ENCODE measurements around the gene INKA1.

The INKA1 gene

DNA sequence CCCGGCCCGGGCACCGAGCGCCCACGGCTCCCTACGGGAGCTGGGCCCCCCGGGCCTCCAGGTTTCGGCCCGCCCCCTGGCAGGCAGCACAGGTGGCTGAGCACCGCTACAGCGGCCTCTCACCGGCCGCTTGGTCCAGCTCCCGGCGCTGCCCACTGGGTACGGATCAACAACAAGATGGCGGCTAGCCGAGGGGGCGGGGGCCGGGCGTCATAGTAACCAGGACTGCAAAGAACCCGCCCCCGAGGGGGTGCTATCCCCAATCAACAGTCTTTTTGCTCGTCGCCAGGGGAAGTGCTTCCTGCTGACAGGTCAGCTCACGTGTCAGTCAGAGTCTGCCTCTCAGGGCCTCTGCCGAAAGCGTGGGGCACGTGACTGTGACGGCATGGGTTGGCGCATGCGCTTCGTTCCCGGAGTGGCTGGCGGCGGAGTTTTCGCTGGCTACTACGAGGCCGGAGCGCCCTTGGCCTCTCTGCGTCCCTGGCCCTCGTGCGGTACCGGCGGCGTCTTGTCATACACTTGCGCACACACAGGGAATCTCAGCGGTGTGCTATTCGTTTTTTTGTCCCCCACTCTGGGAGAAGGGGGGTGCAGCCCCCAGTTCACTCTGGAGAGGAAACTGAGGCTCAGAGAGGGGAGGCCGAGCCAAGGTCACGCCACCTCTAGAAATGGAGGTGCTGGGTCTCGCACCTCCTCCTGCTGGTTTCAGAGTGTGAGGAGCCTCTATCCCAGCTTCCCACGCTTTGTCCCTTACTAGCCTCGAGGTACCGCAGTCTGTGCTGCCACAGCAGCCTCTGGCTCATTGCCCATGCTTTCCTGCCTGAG lies 16.5 kb upstream of the INKA1 start, which contains the start of gene IP6K1:
IP6K1 (minus strand) TSS at position 186 of the 825 bp plus-strand sequence. CDS start 38,502 bp downstream, outside the sequence.
- peak; percentile 99 for DNase-seq (ENCODE audit: low spot score)

DNA sequence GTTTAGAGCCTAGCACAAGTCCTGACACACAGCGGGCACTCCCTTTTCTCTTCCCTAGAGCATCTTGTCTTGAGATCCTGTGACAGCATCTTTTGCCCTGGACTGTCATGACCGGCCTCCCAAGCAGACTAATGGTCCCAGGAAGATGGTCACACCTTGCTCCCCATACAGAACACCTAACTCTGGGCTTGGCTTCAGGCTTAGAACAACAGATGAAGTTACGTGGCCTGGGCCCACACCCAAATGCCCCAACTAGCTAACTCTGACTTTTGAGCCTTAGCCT lies 15.9 kb upstream of the INKA1 start:
- no peak for DNase-seq (ENCODE audit: low spot score)

DNA sequence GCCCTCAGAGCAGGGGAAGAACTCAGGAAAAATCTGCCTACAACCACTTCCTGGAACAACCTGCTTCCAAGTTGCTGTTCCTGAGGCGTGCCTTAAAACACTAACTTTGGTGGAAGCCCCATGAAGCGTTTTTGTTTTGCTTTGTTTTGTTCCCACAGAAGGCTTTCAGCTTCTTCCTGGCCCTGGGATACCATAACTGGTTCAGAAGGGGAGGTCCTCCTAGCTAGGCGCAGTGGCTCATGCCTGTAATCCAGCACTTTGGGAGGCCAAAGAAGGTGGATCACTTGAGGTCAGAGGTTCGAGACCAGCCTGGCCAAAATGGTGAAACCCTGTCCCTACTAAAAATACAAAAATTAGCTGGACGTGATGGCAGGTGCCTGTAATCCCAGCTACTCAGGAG lies 15.5 kb upstream of the INKA1 start:
- no peak for DNase-seq (ENCODE audit: low spot score)

DNA sequence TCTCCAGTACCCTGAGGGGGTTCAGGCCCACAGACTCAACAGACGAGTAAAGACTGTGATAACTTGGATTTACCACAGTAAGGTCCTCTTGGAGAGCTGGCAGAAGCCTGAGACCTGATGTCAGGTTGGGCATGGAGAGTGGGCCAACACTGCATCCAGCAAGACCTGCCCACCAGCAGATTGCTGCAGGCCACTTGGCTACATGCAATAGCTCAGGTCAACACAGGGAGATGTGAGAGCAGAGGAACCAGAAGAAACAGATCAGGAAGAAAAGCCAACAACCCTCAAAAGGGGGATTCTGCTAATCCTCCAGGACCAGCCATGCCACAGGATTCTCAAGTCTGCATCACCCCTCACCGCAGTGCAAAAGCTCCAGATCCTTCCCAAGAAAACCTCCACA lies 15.0 kb upstream of the INKA1 start:
- no peak for DNase-seq (ENCODE audit: low spot score)

DNA sequence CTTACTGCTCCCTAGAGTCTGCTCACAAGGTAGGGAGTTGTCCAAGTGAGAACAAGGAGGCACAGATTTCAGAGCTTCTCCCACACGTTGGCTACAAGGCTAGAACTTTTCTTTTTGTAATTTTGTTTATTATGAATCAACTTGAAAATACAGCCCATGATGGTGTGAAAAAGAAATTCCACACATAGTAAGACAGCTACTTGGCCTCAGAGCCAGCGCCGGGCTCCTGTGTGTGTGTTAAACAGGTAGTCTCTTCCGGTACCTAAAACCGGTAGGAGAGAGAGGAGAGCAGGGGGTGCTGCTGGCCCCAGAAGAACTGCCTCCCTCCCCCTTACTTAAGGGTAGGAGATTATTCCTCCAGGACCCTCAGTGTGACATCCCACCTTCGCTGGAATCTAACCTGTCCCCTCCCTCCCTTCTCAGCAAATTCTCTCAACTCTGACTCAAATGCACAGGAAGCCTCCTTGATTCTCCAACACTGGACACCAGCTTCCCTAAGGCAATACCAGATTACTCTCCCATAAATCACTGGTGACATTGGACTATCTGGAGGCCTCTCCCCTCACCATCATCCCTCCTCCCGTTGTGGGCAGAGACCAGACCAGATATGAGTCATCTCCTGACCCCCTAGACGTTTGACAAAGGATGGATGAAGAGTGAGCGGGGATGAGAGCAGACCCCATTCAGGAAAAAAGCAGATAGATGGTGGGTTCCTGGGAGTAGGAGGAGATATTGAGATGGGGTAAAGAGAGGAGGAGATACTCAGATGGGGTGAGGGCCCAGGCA lies 12.2 kb upstream of the INKA1 start:
- DNase-seq (ENCODE audit: low spot score) = no peak

DNA sequence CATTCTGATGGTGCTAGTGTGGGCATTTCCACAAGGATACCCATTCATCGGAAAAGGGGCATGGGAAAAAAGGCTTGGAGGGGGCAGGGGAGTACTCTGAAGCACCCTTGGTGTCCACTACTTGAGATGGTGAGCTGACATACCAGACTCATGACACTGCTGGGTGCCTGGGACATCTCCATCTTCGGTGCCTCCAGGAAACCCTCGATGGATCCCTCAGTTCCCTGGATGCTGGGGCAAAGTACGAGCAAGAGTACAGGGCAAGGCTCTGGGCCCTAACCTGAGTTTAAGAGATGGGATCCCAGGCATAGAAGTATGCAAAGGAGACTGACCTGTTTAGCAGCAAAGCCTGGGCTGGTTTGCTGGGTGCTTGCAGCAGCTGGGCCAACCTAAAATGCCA lies 11.5 kb upstream of the INKA1 start:
- no peak for DNase-seq (ENCODE audit: low spot score)

DNA sequence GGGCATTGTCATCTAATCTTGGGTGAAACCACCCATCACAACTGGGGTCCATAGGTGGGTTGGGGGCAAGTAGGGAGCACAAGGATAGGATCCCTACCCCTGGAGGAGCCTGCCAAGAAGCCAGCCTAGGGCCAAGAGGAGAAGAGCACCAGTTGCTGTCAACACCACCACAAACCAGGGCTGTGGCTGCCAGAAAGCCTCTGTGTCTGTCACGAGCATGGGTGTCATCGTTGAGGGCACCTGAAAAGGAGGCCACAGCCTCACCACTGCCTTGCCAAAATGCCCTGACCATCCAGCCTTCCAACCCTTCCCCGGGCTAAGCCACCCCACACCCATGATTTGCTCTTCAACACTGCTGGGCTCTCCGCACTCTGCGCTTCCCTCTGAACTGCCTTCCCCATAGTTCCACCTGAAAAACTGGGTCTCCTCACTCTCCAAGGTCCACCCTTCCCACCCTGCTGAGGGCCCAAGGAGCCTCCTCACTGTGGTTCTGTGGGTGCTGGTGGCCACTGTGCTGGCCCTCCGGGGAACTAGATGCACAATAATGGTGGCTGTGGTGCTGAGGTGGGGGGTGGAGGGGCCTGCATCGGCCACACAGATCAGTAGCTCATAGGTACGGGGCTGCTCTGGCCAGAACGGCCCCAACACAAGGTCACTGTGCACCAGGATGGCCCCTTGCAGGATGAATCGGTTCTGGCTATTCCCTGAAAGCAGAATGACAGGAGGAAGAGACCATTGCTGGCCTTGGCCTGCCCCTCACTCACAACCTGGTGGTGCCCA lies 10.5 kb upstream of the INKA1 start:
- DNase-seq (ENCODE audit: low spot score) = no peak

DNA sequence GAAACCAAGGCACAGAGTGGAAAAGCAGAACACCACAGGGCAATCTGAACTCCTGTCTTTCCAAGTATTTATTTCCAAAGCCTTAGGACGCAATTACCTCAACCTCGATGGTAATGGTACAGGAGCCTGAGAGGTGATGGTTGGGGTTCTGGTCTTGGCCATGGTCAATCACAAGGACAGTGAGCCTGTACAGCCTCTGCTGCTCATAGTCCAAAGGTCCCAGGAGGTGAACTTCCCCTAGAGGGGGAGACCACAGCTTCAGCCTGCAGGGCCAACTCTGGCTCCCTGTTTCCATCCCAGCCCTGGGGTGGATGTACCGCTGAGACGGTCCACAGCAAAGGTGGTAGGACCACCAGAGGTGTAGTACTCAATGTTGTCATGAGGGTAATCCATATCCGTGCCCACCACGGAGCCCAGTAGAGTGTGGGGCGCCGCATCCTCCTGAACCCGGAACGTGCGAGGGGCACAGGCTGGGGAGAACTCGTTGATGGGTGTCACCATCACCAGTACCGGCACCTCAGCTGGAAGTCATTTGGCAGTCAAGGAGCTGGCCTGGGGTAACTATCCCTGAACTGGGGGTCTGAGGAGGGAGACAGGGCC lies 9.5 kb upstream of the INKA1 start:
- DNase-seq (ENCODE audit: low spot score) = no peak

DNA sequence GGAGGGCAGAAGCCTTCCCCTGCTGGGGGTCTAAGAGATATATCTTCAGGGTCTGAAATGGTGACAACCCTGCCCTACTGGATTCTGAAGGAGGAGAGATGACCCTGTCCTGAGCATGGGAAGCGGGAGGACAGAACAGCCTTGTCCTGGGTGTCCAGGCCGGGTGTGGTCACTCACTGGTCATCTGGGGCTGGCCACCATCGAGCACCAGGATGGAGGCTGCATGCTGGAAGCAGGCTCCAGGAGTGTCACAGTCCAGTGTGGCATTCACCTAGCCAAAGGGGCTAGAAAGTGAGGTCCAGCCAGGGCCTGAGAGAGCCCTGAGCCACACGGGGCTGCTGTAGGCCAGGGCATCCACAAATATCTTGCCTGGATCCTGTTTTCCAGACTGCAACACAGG lies 8.6 kb upstream of the INKA1 start:
- no peak for DNase-seq (ENCODE audit: low spot score)

DNA sequence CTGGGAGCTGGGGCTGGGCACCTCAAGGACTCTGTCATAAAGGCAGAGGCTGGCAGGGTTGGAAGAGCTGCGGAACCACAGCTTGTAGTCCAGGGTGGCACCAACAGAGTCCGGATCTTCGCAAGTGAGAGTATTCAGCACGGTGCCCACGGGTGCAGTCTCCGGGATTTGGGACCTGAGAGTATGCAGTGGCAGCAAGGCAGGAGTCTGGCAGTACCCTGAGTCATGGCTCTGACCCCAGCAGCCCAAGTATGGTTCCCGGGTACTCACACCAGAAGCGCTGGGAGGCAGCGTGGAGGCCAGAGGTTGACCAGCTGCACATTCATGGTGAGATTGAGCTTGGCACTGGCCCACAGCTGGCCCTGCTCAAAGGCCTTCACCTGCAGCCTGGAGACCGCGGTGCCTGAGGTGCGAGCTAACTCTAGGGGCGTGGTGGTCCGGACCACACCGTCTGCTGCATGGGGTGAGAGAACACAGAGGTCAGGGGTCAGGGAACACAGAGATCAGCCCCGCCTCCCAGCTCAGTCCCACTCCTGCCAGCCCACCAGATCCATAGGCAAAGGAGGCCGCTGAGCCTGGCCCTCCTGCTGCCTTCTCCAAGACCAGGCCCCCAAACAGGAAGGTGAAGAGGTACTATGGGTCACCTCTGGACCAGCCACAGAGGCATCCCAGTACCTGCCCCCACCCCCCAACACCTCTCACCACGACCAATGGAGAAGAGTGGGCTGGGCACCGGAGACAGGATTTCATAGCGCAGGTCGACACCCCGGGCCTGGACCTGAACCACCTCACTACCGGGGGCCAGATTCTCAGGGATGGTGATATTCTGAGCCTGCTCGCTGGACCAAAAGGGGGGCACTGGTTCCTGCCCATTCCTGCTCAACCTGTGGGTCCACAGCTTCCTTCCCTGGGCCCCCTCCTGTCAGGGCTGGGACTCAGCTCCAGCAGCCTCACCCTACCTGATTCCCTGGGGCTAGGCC lies 7.8 kb upstream of the INKA1 start:
- DNase-seq (ENCODE audit: low spot score) = no peak

DNA sequence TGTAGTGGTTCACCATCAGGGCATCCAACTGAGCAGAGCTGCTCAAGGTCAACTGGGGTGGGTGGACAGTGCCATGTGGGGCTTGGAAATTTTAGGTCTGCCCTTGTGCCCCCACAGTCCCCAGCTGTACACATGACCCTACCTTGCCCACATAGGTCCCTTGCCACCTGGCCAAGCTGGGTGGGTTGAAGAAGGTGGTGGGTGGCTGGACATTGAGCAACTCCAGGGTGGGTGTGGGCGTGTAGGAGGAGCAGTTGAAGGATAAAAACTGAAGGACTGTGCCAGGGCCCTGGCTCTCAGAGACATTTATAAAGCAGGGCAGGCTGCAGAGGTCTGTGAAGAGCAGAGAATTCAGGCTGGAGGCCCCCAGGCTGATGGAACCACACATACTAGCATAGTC lies 4.0 kb upstream of the INKA1 start:
- no peak for DNase-seq (ENCODE audit: low spot score)

DNA sequence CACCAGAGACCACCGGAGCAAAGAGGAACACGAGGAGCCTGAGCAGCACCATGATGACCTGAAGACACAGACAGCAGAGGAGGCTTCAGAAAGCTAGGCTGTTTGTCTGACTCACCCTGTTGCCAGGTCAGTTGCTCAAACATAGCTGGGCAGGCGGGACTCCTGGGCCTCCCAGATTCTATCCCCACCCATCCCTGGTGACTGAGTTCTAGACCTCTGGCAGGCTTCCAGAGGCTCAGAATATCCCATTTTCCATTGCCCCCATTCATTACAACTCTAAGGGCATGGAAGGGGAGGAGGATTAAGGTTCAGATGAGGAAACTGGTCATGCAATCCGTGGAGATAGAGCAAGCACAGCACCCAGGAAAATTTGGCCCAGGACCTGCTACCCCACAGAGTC lies 3.3 kb upstream of the INKA1 start, which contains the start of gene CDHR4:
CDHR4 (minus strand) TSS at position 113 of the 400 bp plus-strand sequence; CDS start at position 52, 61 bp downstream.
- peak; percentile 58 for DNase-seq (ENCODE audit: low spot score)

DNA sequence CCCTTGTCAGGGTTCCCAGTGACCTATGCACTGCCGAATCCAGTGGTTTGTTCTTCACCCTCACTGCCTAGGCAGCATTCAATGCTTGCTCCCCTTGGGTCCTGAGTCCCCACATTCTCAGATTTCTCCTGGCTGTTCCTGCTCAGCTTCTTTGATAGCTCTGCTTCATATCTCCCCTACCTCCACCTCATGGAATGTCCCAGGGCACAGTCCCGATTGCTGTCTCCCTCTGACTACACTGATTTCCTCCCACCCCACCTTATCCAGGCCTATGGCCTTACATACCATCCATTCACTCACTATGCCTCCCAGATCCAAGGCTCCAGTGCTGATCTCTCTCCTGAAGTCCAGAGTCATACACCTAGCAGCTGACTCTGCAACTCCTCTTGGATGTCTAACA lies 1.9 kb upstream of the INKA1 start:
- DNase-seq (ENCODE audit: low spot score) = no peak

DNA sequence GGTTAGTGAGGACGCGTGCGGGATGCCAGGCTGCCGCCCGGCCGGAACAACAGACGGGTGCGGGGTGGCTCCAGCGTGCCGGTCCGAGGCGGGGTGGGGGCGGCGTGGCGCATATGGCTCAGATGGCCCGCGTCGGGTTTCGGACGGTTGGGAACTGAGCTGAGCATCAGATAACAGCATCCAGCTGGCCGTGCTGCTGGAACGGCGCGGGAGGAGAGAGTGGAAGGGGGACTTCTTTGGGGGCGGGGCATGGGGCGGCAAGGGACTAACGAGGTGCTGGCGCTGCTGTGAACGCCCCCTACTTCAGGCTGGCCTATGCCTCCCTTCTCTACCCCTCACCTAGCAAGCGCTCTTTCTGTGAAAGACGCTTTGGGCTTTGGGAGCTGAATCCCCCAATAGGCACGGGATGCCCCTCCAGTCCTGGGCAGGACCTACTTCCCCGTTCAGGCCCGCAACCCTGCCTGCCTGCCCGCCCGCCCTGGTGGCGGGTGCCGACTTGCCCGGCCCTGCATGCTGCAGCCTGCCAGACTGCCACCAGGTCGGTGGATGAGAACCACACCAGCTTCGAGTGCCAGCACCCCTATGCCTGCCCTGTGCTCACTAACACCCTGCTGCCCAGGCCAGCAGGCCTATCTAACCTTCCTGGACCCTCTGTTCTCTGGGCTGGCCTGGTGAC lies 542 bp downstream of the INKA1 start:
- no peak for DNase-seq (ENCODE audit: low spot score)

DNA sequence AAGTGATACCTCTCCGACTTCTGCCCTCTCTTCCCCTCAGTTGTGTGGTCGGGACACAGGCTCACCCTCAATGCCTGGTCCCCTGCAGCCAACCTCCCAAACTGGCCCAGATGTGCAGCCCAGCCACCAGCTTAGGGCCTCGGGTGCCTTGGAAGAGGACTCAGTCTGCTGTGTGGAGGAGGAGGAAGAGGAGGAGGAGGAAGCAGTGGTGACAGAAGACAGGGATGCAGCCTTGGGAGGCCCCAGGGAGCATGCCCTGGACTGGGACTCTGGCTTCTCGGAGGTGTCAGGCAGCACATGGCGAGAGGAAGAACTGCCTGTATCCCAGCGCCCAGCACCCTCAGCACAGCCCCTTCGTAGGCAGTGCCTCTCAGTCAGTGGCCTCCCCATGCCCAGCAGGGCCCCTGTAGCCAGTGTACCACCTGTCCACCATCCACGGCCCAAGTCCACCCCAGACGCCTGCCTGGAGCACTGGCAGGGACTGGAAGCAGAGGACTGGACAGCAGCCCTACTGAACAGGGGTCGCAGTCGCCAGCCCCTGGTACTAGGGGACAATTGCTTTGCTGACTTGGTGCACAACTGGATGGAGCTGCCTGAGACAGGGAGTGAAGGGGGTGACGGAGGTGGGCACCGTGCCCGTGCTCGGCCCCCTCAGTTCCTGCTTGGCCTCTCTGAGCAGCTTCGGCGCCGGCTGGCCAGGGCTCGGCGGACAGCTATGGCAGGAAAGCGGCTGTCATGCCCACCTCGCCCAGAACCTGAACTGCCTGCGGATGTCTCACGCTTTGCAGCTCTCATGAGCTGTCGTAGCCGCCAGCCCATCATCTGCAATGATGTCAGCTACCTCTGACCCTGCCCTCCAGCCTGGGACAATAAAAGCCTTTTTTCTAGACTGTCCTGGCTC lies 1.3 kb downstream of the INKA1 start:
- DNase-seq (ENCODE audit: low spot score) = no peak

DNA sequence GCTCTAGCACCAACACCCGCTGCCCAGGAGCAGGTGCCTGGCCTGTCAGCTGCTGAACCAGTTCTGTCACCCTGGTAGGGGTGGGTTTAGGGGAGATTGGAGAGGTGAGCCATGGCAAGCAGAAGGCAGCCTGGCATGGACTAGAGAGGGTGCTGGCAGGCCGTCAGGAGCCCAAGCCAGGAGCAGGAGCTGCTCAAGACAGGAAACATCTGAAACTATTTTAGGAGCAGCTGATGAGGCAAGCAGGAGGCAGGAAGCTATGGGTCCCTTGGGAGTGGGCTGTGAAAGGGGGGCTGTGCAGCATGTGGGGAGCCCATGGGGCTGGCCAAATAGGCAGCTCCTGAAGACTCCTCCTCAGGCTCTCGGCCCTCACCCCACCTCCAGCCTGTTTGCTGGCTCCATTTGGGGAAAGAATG lies 2.3 kb downstream of the INKA1 start:
- no peak for DNase-seq (ENCODE audit: low spot score)

DNA sequence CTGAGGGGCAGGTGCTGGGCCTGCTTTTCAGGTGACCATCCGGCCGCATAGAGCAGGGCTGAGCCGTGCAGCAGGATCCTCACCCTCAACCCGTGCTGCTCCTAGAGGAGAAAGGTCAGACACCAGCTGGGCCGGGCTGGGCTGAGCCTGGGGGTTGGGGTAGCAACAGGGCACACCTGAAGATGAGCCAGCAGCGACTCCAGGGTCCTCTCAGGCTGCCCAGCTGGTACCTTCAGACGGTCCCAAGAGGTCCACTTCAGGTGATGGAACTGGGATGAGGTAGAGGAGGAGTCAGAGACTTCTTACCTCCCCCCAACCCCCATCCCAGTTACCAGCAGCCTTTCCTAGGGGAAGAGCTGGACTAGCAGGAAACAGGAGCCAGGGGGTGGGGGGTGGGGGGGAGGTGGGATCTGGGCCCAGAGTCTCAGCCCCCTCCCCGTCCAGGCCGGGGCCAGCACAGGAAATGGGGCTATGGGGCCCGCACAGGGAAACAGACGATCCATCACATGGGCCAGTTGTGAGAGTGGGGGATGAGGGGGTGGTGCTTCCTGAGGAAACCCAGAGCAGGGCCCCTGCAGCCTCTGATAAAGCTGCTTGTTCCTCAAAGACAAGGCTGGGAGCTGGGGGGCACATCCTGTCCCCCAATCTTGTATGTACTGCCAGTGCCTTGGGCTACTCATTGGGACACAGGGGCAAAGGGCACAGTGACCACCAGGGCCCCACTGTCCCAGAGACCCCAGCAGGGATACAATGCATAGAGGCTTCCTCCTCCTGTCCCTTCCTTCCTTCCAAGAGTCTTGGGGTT lies 3.0 kb downstream of the INKA1 start:
- no peak for DNase-seq (ENCODE audit: low spot score)

DNA sequence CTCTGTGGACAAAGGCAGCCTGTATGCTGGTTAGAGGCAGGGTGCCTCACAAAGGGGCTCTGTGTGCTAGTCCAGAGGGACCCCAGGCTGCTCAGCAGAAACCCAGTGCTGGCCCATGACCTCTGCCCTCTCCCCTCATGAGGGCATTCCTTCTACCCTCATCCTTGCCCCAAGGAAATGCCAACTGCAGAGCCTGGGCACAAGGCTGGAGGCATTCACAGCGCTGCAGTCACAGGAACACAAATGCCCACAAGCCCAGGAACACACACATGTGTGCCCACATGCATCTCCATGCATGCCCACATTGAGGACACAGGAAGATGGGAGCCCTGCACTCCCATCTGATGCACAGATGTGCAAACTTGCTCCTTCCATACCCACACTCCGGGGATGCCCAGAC lies 3.8 kb downstream of the INKA1 start:
- DNase-seq (ENCODE audit: low spot score) = no peak
